HG03378 (cell line): ENCODE results near the gene FSTL5.
"Not testable (repeated sequence)": the region's sequence is repeated elsewhere in the genome, so short reads cannot be mapped to it uniquely, and the experiment has no call there.

Source experiments
- ATAC-seq: cut with Tn5 transposase; IDR thresholded peaks from one replicate; pipeline ENCODE4 v1.9.1; 2021; ENCODE audit warnings: mild to moderate bottlenecking, moderate library complexity; ENCODE audit not compliant: unreplicated experiment

FSTL5 gene

GRCh38 chr4:162163892-162164759 lies at the start of gene FSTL5:
FSTL5 (minus strand) TSS chr4:162164000; CDS start chr4:162111396, 52,604 bp downstream.
- ATAC-seq, result peak; percentile 81

GRCh38 chr4:162209706-162210105 lies 45.9 kb upstream of the FSTL5 start:
- no peak for ATAC-seq

GRCh38 chr4:162203478-162203877 lies 39.7 kb upstream of the FSTL5 start:
- not testable (repeated sequence) for ATAC-seq

GRCh38 chr4:162201673-162202072 lies 37.9 kb upstream of the FSTL5 start:
- ATAC-seq, result no peak

- ATAC-seq, result no peak
These were observed 6.7 kb upstream of the FSTL5 start for GRCh38 chr4:162170509-162170908.

GRCh38 chr4:162164906-162165510 lies 1.2 kb upstream of the FSTL5 start:
- no peak for ATAC-seq

- ATAC-seq, result no peak
These were observed 1.1 kb downstream of the FSTL5 start for GRCh38 chr4:162162672-162163071.

GRCh38 chr4:162157241-162157640 lies 6.6 kb downstream of the FSTL5 start:
- ATAC-seq, result no peak

- ATAC-seq, result no peak
These were observed 8.8 kb downstream of the FSTL5 start for GRCh38 chr4:162154862-162155540.

GRCh38 chr4:162151850-162152249 lies 11.9 kb downstream of the FSTL5 start:
- no peak for ATAC-seq

- ATAC-seq, result no peak
These were observed 12.4 kb downstream of the FSTL5 start for GRCh38 chr4:162151386-162151785.

GRCh38 chr4:162149644-162150043 lies 14.2 kb downstream of the FSTL5 start:
- no peak for ATAC-seq

GRCh38 chr4:162140051-162140683 lies 23.6 kb downstream of the FSTL5 start:
- no peak for ATAC-seq

GRCh38 chr4:162139412-162139811 lies 24.4 kb downstream of the FSTL5 start:
- no peak for ATAC-seq

- ATAC-seq, result no peak
These were observed 32.5 kb downstream of the FSTL5 start for GRCh38 chr4:162131256-162131655.

- no peak for ATAC-seq
These were observed 37.1 kb downstream of the FSTL5 start for GRCh38 chr4:162126729-162127128.

- no peak for ATAC-seq
These were observed 46.7 kb downstream of the FSTL5 start for GRCh38 chr4:162117051-162117450.

GRCh38 chr4:162116095-162116779 lies 47.6 kb downstream of the FSTL5 start:
- ATAC-seq, result no peak

GRCh38 chr4:162115333-162115732 lies 48.5 kb downstream of the FSTL5 start:
- ATAC-seq, result no peak

GRCh38 chr4:162111078-162111477 lies 52.7 kb downstream of the FSTL5 start:
- ATAC-seq, result no peak
